Endometrial microvascular endothelial cells (primary cell): ENCODE results near the gene PIANP. TPM values are rescaled to one million over a fixed set of nuclear protein-coding genes. Genes with fewer than 3 reads are reported as not detected.

Experiments
- in situ Hi-C: cut with HindIII; loops from 2 replicates; pipeline ENCODE4 v1.10.0; 2017; ENCODE audit warnings: low sequenced_read_pairs, low pct_unique_long_range_greater_than_20kb; ENCODE audit errors: inconsistent ontology term
- total RNA-seq: library from RNA; depleted of rRNA; stranded (reverse); fragments of >200 nt; gene quantifications from one replicate; pipeline ENCODE4 v1.2.3, GENCODE V29; 2015; ENCODE audit errors: inconsistent ontology term

The PIANP gene
- total RNA-seq, 1 donor from 2014 or later: not detected

DNA sequence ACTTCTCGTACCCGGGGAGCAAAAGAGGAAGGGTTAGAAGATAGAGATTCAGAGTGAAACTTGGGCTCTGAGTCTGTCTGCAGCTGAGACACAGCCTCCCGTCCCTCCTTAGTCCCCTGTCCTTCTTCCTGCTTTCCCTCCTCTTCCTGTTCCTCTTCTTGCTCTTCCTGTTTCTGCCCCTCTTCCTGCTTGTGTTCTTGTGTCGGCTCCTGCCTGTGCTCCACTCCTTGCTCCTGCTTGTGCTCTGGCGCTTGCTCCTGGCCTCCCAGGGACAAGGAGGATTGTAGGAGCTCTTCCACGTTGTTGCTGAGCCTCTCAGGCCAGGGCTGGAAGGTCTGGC is 56.4 kb downstream of the PIANP start:
- in situ Hi-C loops: no loop called here

Other genes starting within 250 kb of the PIANP start
- 18.2 TPM for gene TAPBPL, start 248.8 kb downstream of the PIANP start, total RNA-seq
- 2.1 TPM for gene VAMP1, start 230.1 kb downstream of the PIANP start, total RNA-seq
- 108 TPM for gene MRPL51, start 207.6 kb downstream of the PIANP start, total RNA-seq
- 102 TPM for gene NCAPD2, start 206.7 kb downstream of the PIANP start, total RNA-seq
- gene GAPDH, start 166.3 kb downstream of the PIANP start, total RNA-seq: 6,670 TPM
- 15.8 TPM for gene IFFO1, start 144.8 kb downstream of the PIANP start, total RNA-seq
- gene NOP2, start 132.5 kb downstream of the PIANP start, total RNA-seq: 59.6 TPM
- gene CHD4, start 93.4 kb downstream of the PIANP start, total RNA-seq: 202 TPM
- gene LPAR5, start 64.9 kb downstream of the PIANP start, total RNA-seq: not detected
- not detected for gene ACRBP, start 53.4 kb downstream of the PIANP start, total RNA-seq
- gene ING4, start 37.7 kb downstream of the PIANP start, total RNA-seq: 39.5 TPM
- gene ZNF384, start 11.4 kb downstream of the PIANP start, total RNA-seq: 13.8 TPM
- 69.5 TPM for gene COPS7A, start 23.2 kb upstream of the PIANP start, total RNA-seq
- 223 TPM for gene MLF2, start 52.3 kb upstream of the PIANP start, total RNA-seq
- 238 TPM for gene PTMS, start 65.5 kb upstream of the PIANP start, total RNA-seq
- 0.19 TPM for gene LAG3, start 71.7 kb upstream of the PIANP start, total RNA-seq
- not detected for gene CD4, start 88.7 kb upstream of the PIANP start, total RNA-seq
- gene GPR162, start 121.0 kb upstream of the PIANP start, total RNA-seq: 0.19 TPM
- gene P3H3, start 127.6 kb upstream of the PIANP start, total RNA-seq: 32.3 TPM
- 0.74 TPM for gene GNB3, start 140.1 kb upstream of the PIANP start, total RNA-seq
- gene CDCA3, start 150.5 kb upstream of the PIANP start, total RNA-seq: 50.0 TPM
- gene USP5, start 151.3 kb upstream of the PIANP start, total RNA-seq: 102 TPM
- 1,455 TPM for gene TPI1, start 166.7 kb upstream of the PIANP start, total RNA-seq
- 2.1 TPM for gene SPSB2, start 172.5 kb upstream of the PIANP start, total RNA-seq
- 5.9 TPM for gene LRRC23, start 204.0 kb upstream of the PIANP start, total RNA-seq
- gene ENO2, start 213.8 kb upstream of the PIANP start, total RNA-seq: 9.8 TPM
- 26.8 TPM for gene ATN1, start 227.1 kb upstream of the PIANP start, total RNA-seq
- gene RNU7-1, start 243.0 kb upstream of the PIANP start, total RNA-seq: not detected
- 127 TPM for gene C12orf57, start 243.2 kb upstream of the PIANP start, total RNA-seq